HG03439 (cell line): ENCODE measurements around the gene C1QA.

Experiments
- ATAC-seq: cut with Tn5 transposase; IDR thresholded peaks from one replicate; pipeline ENCODE4 v1.9.1; 2021; ENCODE audit warnings: mild to moderate bottlenecking, moderate library complexity; ENCODE audit not compliant: unreplicated experiment

The C1QA gene, protein sequence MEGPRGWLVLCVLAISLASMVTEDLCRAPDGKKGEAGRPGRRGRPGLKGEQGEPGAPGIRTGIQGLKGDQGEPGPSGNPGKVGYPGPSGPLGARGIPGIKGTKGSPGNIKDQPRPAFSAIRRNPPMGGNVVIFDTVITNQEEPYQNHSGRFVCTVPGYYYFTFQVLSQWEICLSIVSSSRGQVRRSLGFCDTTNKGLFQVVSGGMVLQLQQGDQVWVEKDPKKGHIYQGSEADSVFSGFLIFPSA

DNA sequence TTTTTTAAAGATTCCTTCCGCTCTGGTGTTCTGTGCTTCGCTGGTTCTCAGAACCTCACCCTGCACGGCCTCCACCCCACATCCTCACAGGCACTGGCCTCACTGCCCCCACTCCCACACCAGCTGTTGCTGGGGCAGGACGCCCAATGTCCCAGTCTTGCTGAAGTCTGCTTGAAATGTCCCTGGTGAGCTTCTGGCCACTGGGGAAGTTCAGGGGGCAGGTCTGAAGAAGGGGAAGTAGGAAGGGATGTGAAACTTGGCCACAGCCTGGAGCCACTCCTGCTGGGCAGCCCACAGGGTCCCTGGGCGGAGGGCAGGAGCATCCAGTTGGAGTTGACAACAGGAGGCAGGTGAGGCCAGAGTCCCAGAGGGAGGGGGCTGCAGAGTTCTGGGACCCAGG lies at the start of gene C1QA:
Gene C1QA (plus strand): TSS at position 276 of the 400 bp plus-strand sequence. CDS start 989 bp downstream, outside the sequence.
- no peak for ATAC-seq

- ATAC-seq = no peak
Observed at GRCh38 chr1:22587247-22587646, 49.2 kb upstream of the C1QA start.

DNA sequence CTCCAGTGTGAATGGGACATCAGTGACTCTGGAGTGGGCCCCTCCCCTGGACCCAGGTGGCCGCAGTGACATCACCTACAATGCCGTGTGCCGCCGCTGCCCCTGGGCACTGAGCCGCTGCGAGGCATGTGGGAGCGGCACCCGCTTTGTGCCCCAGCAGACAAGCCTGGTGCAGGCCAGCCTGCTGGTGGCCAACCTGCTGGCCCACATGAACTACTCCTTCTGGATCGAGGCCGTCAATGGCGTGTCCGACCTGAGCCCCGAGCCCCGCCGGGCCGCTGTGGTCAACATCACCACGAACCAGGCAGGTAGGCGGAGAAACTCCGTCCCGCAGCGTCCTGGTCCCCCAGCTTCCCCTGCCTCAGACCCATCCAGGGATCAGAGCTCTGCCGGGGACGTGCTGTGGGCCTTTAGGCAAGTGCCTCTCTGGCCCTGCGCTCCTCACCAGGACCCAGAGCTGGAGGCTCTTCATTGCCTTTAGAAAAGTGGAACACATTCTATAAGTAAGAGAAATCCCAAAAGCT lies 47.5 kb upstream of the C1QA start:
- no peak for ATAC-seq

DNA sequence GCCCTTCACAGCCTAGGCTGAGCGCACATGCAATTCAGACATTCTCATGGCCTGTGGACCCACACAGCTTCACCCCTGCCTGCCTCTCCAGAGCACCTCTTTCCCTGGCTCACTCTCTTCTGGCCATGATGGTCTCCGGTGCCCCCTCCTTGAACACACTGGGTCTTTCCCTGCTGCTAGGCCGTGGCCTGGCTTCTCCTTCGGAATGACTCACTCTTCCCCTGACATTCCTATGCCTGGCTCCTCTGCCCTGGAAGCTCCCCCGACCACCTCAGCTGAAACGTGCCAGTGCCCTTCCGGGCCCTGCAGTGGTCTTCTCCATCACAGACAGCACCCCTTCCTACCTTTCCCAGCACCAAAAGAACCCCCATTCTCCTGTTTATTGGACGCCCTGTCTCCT lies 44.9 kb upstream of the C1QA start:
- no peak for ATAC-seq

DNA sequence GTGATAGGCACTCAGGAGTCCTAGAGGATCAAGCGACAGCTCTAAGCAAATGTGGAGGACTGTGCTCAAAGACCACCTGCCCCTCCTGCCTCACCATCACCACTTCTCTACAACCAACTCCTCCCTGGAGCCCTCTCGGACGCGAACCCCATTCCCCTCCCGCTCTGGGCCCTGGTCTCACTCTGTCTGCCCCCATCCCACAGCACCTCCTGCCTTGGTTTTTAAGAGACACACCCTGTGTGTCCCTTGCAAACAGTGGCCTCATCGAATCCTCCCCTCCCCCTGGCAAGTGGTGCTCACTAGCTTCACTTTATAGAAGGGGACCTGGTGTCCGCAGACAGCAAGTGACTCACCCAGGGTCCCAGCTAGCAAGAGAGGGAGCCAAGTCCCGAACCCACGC lies 44.4 kb upstream of the C1QA start:
- no peak for ATAC-seq

DNA sequence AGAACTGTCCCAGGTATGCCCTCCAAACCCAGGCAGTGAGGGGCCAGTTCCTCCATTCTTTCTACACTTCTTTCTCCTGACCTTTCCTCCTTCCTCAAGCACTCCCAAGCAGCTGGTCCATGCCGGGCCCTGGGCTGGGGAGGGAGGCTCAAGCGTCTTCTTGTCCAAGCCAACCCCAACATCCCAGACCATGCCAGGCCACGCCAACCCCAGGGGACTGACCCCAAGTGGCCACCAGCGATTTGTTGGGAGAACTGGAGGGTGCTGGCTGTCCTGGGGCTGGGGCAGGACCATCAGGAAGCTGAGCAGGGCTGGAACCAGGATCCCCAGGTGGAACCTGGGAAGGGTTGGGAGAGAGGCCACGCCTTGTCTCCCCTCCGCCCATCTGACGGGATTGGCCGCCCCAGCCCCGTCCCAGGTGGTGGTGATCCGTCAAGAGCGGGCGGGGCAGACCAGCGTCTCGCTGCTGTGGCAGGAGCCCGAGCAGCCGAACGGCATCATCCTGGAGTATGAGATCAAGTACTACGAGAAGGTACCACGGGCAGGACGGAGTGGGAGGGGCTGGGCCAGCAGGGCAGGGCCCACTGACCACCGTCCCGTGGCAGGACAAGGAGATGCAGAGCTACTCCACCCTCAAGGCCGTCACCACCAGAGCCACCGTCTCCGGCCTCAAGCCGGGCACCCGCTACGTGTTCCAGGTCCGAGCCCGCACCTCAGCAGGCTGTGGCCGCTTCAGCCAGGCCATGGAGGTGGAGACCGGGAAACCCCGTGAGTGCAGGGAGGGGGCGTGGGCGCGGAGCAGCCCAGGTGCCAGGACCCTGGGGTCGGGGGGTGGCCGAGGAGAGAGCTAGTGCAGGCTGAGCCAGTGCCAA lies 43.3 kb upstream of the C1QA start:
- ATAC-seq = no peak

- ATAC-seq = no peak
Observed at GRCh38 chr1:22594396-22594795, 42.0 kb upstream of the C1QA start.

DNA sequence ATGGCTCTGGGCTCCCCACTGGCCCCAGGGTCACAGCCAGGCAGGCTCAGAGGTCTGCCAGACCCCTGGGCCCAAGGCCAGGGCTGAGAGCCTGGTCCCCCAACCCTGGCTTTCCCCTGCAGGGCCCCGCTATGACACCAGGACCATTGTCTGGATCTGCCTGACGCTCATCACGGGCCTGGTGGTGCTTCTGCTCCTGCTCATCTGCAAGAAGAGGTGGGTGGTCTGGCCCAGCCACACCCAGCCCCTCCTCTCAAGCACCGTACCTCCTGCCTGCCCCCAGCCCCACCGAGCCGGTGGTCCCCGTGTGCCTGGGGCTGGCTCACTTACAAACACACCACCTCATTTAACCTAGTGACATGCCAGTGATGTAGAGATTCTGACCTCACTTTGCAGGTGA lies 41.3 kb upstream of the C1QA start:
- ATAC-seq = no peak

DNA sequence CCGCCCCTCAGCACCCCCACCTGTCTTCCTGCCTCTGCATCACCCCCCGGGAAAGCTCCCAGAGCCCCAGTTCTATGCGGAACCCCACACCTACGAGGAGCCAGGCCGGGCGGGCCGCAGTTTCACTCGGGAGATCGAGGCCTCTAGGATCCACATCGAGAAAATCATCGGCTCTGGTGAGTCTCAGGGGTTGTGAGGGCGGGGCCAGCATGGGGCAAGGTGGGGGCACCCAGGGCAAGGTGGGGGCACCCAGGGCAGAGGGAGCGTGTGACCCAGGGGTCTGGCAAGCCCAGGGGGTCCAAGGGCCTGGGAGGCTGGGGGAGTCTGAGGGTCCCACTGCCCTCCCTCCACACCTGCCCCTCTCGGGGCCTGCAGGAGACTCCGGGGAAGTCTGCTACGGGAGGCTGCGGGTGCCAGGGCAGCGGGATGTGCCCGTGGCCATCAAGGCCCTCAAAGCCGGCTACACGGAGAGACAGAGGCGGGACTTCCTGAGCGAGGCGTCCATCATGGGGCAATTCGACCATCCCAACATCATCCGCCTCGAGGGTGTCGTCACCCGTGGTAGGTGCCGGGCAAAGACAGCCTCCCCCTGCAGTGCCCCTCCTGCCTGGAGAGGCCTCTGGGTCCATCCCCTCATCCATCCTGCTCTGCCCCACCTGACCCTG lies 39.0 kb upstream of the C1QA start:
- no peak for ATAC-seq

- no peak for ATAC-seq
Observed at GRCh38 chr1:22597996-22598395, 38.4 kb upstream of the C1QA start.

DNA sequence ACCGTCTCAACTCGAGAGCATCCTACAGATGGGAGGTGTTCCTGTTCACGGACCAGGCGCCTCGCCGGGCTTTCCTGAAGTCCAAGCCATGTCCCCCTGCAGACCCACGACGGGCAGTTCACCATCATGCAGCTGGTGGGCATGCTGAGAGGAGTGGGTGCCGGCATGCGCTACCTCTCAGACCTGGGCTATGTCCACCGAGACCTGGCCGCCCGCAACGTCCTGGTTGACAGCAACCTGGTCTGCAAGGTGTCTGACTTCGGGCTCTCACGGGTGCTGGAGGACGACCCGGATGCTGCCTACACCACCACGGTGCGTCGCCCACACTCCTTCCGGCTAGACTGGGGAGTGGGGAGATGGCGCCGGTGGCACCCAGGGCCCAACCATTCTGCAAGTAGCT lies 37.7 kb upstream of the C1QA start:
- no peak for ATAC-seq

- ATAC-seq = no peak
Observed at GRCh38 chr1:22600071-22600816, 36.2 kb upstream of the C1QA start.

DNA sequence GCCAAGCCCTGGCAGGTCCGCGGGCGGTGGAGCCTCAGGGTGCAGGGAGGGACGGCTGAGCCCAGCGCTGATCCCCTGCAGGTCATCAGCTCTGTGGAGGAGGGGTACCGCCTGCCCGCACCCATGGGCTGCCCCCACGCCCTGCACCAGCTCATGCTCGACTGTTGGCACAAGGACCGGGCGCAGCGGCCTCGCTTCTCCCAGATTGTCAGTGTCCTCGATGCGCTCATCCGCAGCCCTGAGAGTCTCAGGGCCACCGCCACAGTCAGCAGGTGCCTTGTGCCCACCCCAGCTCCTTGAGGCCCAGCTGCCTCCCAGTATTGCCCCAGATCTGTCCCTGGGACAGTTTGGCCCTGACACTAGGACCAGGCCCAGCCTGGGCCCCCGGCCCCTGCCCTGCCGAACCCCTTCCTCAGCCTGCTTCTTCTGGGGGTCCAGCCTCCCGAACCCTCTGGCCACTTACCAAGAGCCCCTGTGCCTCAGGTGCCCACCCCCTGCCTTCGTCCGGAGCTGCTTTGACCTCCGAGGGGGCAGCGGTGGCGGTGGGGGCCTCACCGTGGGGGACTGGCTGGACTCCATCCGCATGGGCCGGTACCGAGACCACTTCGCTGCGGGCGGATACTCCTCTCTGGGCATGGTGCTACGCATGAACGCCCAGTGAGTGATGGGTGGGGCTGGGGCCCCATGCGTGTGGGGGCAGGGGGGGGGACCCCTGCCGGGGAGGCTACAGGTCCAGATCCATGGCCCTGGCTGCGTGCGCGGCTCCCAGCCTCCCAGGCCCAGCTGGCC lies 35.4 kb upstream of the C1QA start:
- no peak for ATAC-seq

- ATAC-seq = no peak
Observed at GRCh38 chr1:22601610-22602009, 34.8 kb upstream of the C1QA start.

DNA sequence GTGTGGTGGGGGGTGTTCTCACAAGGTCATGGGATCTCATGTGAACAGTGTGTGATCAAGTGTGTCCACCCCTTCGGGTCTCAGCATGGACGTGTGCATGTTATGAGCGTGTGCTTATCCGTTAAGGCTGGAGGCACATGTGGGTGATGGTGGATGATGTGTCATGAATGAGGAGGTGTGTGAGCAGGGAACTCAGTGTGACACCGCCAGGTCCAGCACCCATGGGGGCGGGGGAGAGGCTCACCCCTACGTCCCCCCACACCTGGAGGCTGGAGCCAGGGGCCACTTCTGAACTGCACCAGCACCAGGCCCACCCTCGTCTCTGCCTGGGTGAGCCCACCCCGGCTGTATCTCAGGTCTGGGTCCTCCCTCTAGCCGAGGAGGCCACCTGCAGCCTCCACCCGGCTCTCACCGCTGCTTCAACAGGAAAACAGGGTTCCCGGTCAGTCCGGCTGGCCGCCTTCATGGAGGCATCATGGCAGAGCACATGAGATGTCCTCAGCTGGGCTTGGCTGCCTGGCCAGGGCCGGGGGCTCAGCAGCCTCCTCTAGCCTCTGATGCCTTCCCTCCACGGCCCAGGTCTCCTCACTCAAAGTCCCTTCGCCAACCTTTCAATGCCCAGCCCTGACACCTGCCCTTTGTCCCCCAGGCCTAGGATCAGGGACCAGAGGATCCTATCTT lies 34.2 kb upstream of the C1QA start:
- ATAC-seq = no peak

DNA sequence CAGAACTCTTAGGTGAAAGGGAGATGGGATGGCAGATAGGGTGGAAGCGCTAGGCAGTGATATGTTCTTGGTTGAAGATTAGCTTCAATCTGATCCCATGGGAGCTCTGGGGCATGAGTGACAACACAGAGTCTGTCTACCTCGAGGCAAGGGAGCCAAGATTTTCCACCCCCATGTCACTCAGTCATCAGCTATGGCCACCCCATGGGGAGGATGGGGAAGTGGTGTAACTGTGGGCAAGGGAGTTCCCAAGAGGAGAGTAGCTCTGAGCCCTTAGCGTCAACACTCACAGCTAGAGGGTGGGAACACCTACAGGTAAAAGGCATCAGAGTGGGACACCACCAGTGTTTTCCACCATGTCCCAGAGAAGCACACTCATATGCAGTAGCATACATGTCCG lies 30.3 kb upstream of the C1QA start:
- no peak for ATAC-seq

DNA sequence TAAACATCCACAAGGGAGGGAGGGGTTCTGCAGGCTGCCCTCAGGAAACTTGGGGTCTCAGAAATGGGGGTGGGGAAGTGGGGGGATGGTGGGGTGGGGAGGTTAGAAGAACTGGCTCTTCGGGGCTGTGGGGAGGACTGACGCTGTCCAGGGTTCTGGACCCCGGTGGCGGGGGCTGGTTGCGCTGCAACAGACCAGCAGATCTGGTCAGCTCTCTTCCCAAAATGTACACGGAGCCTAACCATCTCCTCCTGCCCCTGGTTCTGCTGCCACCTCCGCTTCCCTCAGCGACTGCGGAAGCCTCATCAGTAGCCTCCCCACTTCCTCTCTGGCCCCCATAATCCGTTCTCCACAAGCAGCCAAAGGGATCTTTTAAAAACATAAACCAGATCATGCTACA lies 29.3 kb upstream of the C1QA start:
- no peak for ATAC-seq

DNA sequence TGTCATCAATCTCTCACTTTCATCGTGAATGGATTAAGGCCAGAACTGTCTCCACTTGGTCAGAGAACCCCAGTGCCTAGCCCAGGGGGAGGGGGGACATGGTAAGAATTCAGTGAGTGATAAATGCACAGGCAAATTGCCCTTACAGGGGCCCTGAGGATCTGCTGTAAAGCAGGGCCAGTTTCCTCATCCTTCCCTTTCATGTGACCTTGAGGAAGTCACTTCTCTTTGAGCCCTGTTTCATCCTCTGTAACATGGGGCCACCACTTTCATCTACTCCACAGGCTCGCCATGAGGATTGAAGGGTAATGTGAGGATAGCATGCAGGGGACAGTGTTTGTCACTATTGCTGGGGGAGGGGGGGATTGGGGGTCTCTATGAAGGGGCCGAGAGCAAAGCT lies 28.1 kb upstream of the C1QA start:
- no peak for ATAC-seq

GRCh38 chr1:22609291-22609690 lies 27.1 kb upstream of the C1QA start:
- ATAC-seq = no peak

GRCh38 chr1:22611530-22611947 lies 24.9 kb upstream of the C1QA start:
- no peak for ATAC-seq
